GM23338 (cell line): Measurements from ENCODE around the gene C8G. TPM values are rescaled to one million over a fixed set of nuclear protein-coding genes. Genes with fewer than 3 reads are reported as not detected.

Experiments used
- ATAC-seq: fragments of 200-7000 bp; cut with Tn5 transposase; 3 replicates; pipeline ENCODE4 v1.9.1; 2020
- DNase-seq: peaks from one replicate; pipeline ENCODE4 v3.0.0-alpha.2; 2015; ENCODE audit warnings: low spot score
- H2AFZ ChIP-seq: fragments of 200-600 bp; sonication (generic); 2 replicates; pipeline ENCODE4 v1.8.0; 2016; ENCODE audit warnings: antibody characterized with exemption, mild to moderate bottlenecking, moderate library complexity
- H3F3A ChIP-seq: fragments of 200-600 bp; sonication (generic); replicated peaks from 2 replicates; pipeline ENCODE4 v1.8.0; 2017; ENCODE audit warnings: antibody characterized with exemption, mixed run types, low read depth
- H3K27ac ChIP-seq: fragments of 200-600 bp; sonication (generic); 2 replicates; pipeline ENCODE4 v1.6.1; 2016; ENCODE audit warnings: low read depth
- H3K27me3 ChIP-seq: fragments of 200-600 bp; sonication (generic); 2 replicates; pipeline ENCODE4 v1.8.0; 2016; ENCODE audit warnings: mild to moderate bottlenecking, mixed run types, moderate library complexity; ENCODE audit not compliant: insufficient read depth
- H3K36me3 ChIP-seq: fragments of 200-600 bp; sonication (generic); 2 replicates; pipeline ENCODE4 v1.8.0; 2016; ENCODE audit warnings: mild to moderate bottlenecking; ENCODE audit not compliant: insufficient read depth
- H3K4me1 ChIP-seq: fragments of 200-600 bp; sonication (generic); 2 replicates; pipeline ENCODE4 v1.8.0; 2016; ENCODE audit warnings: mild to moderate bottlenecking, moderate library complexity; ENCODE audit not compliant: insufficient read depth
- H3K4me2 ChIP-seq: fragments of 200-600 bp; sonication (generic); 2 replicates; pipeline ENCODE4 v1.7.1; 2017; ENCODE audit warnings: mixed run types
- H3K4me3 ChIP-seq: fragments of 200-600 bp; sonication (generic); 2 replicates; pipeline ENCODE4 v1.6.1; 2016; ENCODE audit warnings: mixed run types
- H3K79me2 ChIP-seq: fragments of 200-600 bp; sonication (generic); replicated peaks from 2 replicates; pipeline ENCODE4 v1.8.0; 2017; ENCODE audit warnings: mild to moderate bottlenecking; ENCODE audit not compliant: insufficient read depth
- H3K9me2 ChIP-seq: fragments of 200-600 bp; sonication (generic); 2 replicates; pipeline ENCODE4 v1.8.0; 2017; ENCODE audit not compliant: insufficient read depth
- H4K20me1 ChIP-seq: fragments of 200-600 bp; sonication (generic); replicated peaks from 2 replicates; pipeline ENCODE4 v1.8.0; 2017; ENCODE audit warnings: mild to moderate bottlenecking; ENCODE audit not compliant: insufficient read depth
- H3K27ac Mint-ChIP-seq: 2 replicates; pipeline ENCODE4 v1.8.0; 2020; ENCODE audit warnings: inconsistent platforms, mild to moderate bottlenecking, moderate library complexity, mixed read lengths
- H3K27me3 Mint-ChIP-seq: 3 replicates; pipeline ENCODE4 v1.8.0; 2022; ENCODE audit warnings: low read depth, mild to moderate bottlenecking, moderate library complexity, mixed read lengths, inconsistent platforms; ENCODE audit not compliant: insufficient read depth, poor library complexity
- H3K36me3 Mint-ChIP-seq: 3 replicates; pipeline ENCODE4 v1.8.0; 2021; ENCODE audit warnings: low read depth, mild to moderate bottlenecking, inconsistent platforms, moderate library complexity, mixed read lengths
- H3K4me1 Mint-ChIP-seq: 3 replicates; pipeline ENCODE4 v1.8.0; 2020; ENCODE audit warnings: mild to moderate bottlenecking, inconsistent platforms, mixed read lengths
- H3K4me3 Mint-ChIP-seq: 3 replicates; pipeline ENCODE4 v1.8.0; 2021; ENCODE audit warnings: moderate library complexity, mild to moderate bottlenecking, inconsistent platforms, mixed read lengths
- H3K9me3 Mint-ChIP-seq: 3 replicates; pipeline ENCODE4 v1.8.0; 2020; ENCODE audit warnings: moderate library complexity, mild to moderate bottlenecking, inconsistent platforms, mixed read lengths
- CREB1 ChIP-seq: fragments of 250-450 bp; sonication (Bioruptor Pico); IDR thresholded peaks from 2 replicates; pipeline ENCODE4 v1.5.0; 2020; ENCODE audit warnings: low read depth, mild to moderate bottlenecking, moderate library complexity
- JUNB ChIP-seq: IDR thresholded peaks from one replicate; pipeline ENCODE4 v1.6.1; 2016; ENCODE audit warnings: antibody characterized with exemption; ENCODE audit not compliant: unreplicated experiment
- STAT1 ChIP-seq: IDR thresholded peaks from one replicate; pipeline ENCODE4 v1.6.1; 2016; ENCODE audit warnings: antibody characterized with exemption; ENCODE audit not compliant: unreplicated experiment
- ZNF114 ChIP-seq: fragments of 250-450 bp; sonication (Bioruptor Pico); IDR thresholded peaks from 2 replicates; pipeline ENCODE4 v1.5.0; 2020; ENCODE audit warnings: mild to moderate bottlenecking, moderate library complexity
- ZNF331 ChIP-seq: fragments of 250-450 bp; sonication (Bioruptor Pico); IDR thresholded peaks from 2 replicates; pipeline ENCODE4 v1.5.0; 2020; ENCODE audit warnings: low read depth, mild to moderate bottlenecking, moderate library complexity
- polyA plus RNA-seq: library from polyadenylated mRNA; unstranded; fragments of >200 nt; fragmentation: Nextera tagmentation; extraction: Ambion mirVana; gene quantifications from 2 replicates; pipeline ENCODE4 v1.2.1, GENCODE V29; 2016
- total RNA-seq: library from RNA; depleted of rRNA; stranded (reverse); fragments of >200 nt; shearing (Covaris generic); gene quantifications from 2 replicates; pipeline ENCODE4 v1.2.3, GENCODE V29; 2014
- TF ChIP-seq, protein P1 (sequence below): IDR thresholded peaks from one replicate; pipeline ENCODE4 v1.6.1; 2018; ENCODE audit warnings: antibody characterized with exemption; ENCODE audit not compliant: unreplicated experiment
- TF ChIP-seq, protein P2 (sequence below): fragments of 250-450 bp; sonication (Bioruptor Pico); IDR thresholded peaks from 2 replicates; pipeline ENCODE4 v1.5.0; 2020; ENCODE audit warnings: mild to moderate bottlenecking, moderate library complexity

Gene C8G
- total and polyA plus RNA-seq, 2 experiments from 2014 or later: not detected

DNA sequence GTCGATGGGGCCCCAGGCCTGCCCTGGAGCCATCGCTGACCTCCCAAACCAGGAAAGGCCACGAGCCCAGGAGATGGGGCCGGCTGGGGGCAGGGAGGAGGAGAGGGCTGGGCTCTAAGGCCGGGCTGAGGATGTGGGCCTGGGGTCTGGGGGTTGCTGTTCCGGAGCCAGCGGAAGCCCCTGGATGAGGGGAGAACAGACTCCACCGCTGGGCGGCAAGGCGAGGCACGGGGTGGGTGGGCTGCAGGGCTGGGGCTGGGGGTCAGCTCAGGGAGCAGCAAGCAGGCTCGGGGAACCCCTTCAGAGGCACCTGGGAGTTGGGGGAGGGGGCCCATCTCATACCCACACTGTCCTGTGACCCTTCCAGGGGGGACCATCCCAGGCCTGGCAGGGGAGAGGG is 18.7 kb downstream of the C8G start:
- Histone ChIP-seq H3K79me2 (no peaks in the 10 kb centered on the region), H3K4me1 (peaks cover 9% of the 10 kb centered on the region), H3K4me2 (no peak overlapping the region), H3K36me3 (no peaks in the 10 kb centered on the region), H4K20me1 (no peaks in the 10 kb centered on the region), H3K4me3 (no peak overlapping the region), H3F3A (no peaks in the 10 kb centered on the region), H3K27ac (no peak overlapping the region), H2AFZ (no peak overlapping the region), H3K27me3 (no peaks in the 10 kb centered on the region), H3K9me2 (no peaks in the 10 kb centered on the region)
- Mint-ChIP-seq H3K27ac (no peak overlapping the region), H3K36me3 (no peaks in the 10 kb centered on the region), H3K27me3 (peaks cover 5% of the 10 kb centered on the region), H3K9me3 (no peaks in the 10 kb centered on the region; the same call in 2 of the 3 replicates), H3K4me3 (no peak overlapping the region), H3K4me1 (peaks cover 9% of the 10 kb centered on the region)
- DNase-seq (no peak), ATAC-seq (no peak)
- TF ChIP-seq, protein P1, sequence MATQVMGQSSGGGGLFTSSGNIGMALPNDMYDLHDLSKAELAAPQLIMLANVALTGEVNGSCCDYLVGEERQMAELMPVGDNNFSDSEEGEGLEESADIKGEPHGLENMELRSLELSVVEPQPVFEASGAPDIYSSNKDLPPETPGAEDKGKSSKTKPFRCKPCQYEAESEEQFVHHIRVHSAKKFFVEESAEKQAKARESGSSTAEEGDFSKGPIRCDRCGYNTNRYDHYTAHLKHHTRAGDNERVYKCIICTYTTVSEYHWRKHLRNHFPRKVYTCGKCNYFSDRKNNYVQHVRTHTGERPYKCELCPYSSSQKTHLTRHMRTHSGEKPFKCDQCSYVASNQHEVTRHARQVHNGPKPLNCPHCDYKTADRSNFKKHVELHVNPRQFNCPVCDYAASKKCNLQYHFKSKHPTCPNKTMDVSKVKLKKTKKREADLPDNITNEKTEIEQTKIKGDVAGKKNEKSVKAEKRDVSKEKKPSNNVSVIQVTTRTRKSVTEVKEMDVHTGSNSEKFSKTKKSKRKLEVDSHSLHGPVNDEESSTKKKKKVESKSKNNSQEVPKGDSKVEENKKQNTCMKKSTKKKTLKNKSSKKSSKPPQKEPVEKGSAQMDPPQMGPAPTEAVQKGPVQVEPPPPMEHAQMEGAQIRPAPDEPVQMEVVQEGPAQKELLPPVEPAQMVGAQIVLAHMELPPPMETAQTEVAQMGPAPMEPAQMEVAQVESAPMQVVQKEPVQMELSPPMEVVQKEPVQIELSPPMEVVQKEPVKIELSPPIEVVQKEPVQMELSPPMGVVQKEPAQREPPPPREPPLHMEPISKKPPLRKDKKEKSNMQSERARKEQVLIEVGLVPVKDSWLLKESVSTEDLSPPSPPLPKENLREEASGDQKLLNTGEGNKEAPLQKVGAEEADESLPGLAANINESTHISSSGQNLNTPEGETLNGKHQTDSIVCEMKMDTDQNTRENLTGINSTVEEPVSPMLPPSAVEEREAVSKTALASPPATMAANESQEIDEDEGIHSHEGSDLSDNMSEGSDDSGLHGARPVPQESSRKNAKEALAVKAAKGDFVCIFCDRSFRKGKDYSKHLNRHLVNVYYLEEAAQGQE: no peak
- TF ChIP-seq STAT1: no peak
- TF ChIP-seq CREB1 (CRISPR knock-in tag): no peak
- TF ChIP-seq ZNF114 (CRISPR knock-in tag): no peak
- TF ChIP-seq JUNB: no peak
- no peak for TF ChIP-seq ZNF331 (CRISPR knock-in tag)
- TF ChIP-seq, protein P2, sequence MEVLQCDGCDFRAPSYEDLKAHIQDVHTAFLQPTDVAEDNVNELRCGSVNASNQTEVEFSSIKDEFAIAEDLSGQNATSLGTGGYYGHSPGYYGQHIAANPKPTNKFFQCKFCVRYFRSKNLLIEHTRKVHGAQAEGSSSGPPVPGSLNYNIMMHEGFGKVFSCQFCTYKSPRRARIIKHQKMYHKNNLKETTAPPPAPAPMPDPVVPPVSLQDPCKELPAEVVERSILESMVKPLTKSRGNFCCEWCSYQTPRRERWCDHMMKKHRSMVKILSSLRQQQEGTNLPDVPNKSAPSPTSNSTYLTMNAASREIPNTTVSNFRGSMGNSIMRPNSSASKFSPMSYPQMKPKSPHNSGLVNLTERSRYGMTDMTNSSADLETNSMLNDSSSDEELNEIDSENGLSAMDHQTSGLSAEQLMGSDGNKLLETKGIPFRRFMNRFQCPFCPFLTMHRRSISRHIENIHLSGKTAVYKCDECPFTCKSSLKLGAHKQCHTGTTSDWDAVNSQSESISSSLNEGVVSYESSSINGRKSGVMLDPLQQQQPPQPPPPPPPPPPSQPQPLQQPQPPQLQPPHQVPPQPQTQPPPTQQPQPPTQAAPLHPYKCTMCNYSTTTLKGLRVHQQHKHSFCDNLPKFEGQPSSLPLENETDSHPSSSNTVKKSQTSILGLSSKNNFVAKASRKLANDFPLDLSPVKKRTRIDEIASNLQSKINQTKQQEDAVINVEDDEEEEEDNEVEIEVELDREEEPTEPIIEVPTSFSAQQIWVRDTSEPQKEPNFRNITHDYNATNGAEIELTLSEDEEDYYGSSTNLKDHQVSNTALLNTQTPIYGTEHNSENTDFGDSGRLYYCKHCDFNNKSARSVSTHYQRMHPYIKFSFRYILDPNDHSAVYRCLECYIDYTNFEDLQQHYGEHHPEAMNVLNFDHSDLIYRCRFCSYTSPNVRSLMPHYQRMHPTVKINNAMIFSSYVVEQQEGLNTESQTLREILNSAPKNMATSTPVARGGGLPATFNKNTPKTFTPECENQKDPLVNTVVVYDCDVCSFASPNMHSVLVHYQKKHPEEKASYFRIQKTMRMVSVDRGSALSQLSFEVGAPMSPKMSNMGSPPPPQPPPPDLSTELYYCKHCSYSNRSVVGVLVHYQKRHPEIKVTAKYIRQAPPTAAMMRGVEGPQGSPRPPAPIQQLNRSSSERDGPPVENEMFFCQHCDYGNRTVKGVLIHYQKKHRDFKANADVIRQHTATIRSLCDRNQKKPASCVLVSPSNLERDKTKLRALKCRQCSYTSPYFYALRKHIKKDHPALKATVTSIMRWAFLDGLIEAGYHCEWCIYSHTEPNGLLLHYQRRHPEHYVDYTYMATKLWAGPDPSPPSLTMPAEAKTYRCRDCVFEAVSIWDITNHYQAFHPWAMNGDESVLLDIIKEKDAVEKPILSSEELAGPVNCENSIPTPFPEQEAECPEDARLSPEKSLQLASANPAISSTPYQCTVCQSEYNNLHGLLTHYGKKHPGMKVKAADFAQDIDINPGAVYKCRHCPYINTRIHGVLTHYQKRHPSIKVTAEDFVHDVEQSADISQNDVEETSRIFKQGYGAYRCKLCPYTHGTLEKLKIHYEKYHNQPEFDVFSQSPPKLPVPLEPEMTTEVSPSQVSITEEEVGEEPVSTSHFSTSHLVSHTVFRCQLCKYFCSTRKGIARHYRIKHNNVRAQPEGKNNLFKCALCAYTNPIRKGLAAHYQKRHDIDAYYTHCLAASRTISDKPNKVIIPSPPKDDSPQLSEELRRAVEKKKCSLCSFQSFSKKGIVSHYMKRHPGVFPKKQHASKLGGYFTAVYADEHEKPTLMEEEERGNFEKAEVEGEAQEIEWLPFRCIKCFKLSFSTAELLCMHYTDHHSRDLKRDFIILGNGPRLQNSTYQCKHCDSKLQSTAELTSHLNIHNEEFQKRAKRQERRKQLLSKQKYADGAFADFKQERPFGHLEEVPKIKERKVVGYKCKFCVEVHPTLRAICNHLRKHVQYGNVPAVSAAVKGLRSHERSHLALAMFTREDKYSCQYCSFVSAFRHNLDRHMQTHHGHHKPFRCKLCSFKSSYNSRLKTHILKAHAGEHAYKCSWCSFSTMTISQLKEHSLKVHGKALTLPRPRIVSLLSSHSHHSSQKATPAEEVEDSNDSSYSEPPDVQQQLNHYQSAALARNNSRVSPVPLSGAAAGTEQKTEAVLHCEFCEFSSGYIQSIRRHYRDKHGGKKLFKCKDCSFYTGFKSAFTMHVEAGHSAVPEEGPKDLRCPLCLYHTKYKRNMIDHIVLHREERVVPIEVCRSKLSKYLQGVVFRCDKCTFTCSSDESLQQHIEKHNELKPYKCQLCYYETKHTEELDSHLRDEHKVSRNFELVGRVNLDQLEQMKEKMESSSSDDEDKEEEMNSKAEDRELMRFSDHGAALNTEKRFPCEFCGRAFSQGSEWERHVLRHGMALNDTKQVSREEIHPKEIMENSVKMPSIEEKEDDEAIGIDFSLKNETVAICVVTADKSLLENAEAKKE (CRISPR knock-in tag): no peak
